ENCODE data around the gene NLRC4. TPM values are rescaled to one million over a fixed set of nuclear protein-coding genes. Genes with fewer than 3 reads are reported as not detected.

Gene NLRC4
- total RNA-seq (2021): not detected in 2 replicates
- long read RNA-seq: 0 reads

GRCh38 chr2:32264422-32265105 lies at the start of gene NLRC4:
TSS of gene NLRC4 (minus strand) at chr2:32264886. CDS start at chr2:32256775, 8,111 bp downstream.
- no peak within 1 kb of the TSS for H4K91ac ChIP-seq (ENCODE audit: insufficient read length, low read depth, low read length)
- no peak within 1 kb of the TSS for H4K5ac ChIP-seq (ENCODE audit: insufficient read length, low read depth, low read length)
- no peak within 1 kb of the TSS for H3K27ac ChIP-seq (ENCODE audit: insufficient read length, low read depth, low read length)
- H2BK15ac ChIP-seq (ENCODE audit: low read depth, low read length): no peak within 1 kb of the TSS
- H3K79me1 ChIP-seq (ENCODE audit: insufficient read depth, low read depth, low read length, poor library complexity, severe bottlenecking): no peaks in the 10 kb centered on the region
- no peaks in the 10 kb centered on the region for H3K27me3 ChIP-seq (ENCODE audit: insufficient read depth, low read length)
- no peaks in the 10 kb centered on the region for H3K36me3 Mint-ChIP-seq (ENCODE audit: insufficient read depth in 1 of 3, low read depth in 3 of 3)
- no peak within 1 kb of the TSS for H3K23ac ChIP-seq (ENCODE audit: insufficient read length, low read depth, low read length)
- no peak within 1 kb of the TSS for H3K4me3 Mint-ChIP-seq
- no peak within 1 kb of the TSS for H3K56ac ChIP-seq (ENCODE audit: insufficient read length, low read depth, low read length)
- H2AK5ac ChIP-seq (ENCODE audit: insufficient read length, low read length): no peak within 1 kb of the TSS
- TF ChIP-seq CTCF (conservative IDR thresholded peaks at IDR 0.05): no peak
- H3K4me1 ChIP-seq (ENCODE audit: insufficient read depth, low read length): no peaks in the 10 kb centered on the region
- H3T11ph ChIP-seq (ENCODE audit: low read length): no peak within 1 kb of the TSS
- 0 out of 4 replicates have a peak, but pooled peaks cover 0 to 4% of the 10 kb centered on the region in 2 experiments for H3K4me1 Mint-ChIP-seq
- no peak within 1 kb of the TSS for H3K4me2 ChIP-seq (ENCODE audit: insufficient read depth, insufficient read length, low read length)
- H2AFZ ChIP-seq (ENCODE audit: low read length): no peak within 1 kb of the TSS
- H2BK120ac ChIP-seq (ENCODE audit: low read depth, low read length, poor library complexity, severe bottlenecking): no peak within 1 kb of the TSS
- H3K9ac ChIP-seq (ENCODE audit: extremely low read depth, insufficient read length, low read length): no peak within 1 kb of the TSS
- H2BK20ac ChIP-seq (ENCODE audit: low read depth, low read length, poor library complexity, severe bottlenecking): no peak within 1 kb of the TSS
- no peak for DNase-seq
- no peak within 1 kb of the TSS for H2BK5ac ChIP-seq (ENCODE audit: insufficient read length, low read length)
- H3K18ac ChIP-seq (ENCODE audit: insufficient read length, low read depth, low read length): no peak within 1 kb of the TSS
- peaks cover 8% of the 10 kb centered on the region for H3K27me3 Mint-ChIP-seq (ENCODE audit: low read depth)
- H4K20me1 ChIP-seq (ENCODE audit: control insufficient read depth, insufficient read depth, insufficient read length): no peaks in the 10 kb centered on the region
- H2BK12ac ChIP-seq (ENCODE audit: insufficient read length, low read depth, low read length): no peak within 1 kb of the TSS
- H3K79me2 ChIP-seq (ENCODE audit: insufficient read depth, low read length): no peaks in the 10 kb centered on the region
- H3K14ac ChIP-seq (ENCODE audit: insufficient read depth, low read length): no peak within 1 kb of the TSS
- no peak within 1 kb of the TSS for H3K4ac ChIP-seq (ENCODE audit: low read depth, low read length)
- no peak within 1 kb of the TSS for H3K27ac Mint-ChIP-seq
- H3K23me2 ChIP-seq (ENCODE audit: insufficient read length, low read depth, low read length, poor library complexity, severe bottlenecking): no peaks in the 10 kb centered on the region
- no peaks in the 10 kb centered on the region for H3K9me3 Mint-ChIP-seq
- H4K8ac ChIP-seq (replicated peaks; ENCODE audit: insufficient read length, low read depth, low read length): no peak within 1 kb of the TSS
- WGBS (ENCODE audit: extremely low coverage, insufficient read length, low lambda C conversion rate): no CpG with 5 or more reads among the region's 7 CpGs
- no peaks in the 10 kb centered on the region for H3K9me3 ChIP-seq (ENCODE audit: control insufficient read depth, low read depth, low read length)

Measured in H9 (cell line).